ENCODE results near the gene RBBP8NL.

- TF ChIP-seq, protein P1, sequence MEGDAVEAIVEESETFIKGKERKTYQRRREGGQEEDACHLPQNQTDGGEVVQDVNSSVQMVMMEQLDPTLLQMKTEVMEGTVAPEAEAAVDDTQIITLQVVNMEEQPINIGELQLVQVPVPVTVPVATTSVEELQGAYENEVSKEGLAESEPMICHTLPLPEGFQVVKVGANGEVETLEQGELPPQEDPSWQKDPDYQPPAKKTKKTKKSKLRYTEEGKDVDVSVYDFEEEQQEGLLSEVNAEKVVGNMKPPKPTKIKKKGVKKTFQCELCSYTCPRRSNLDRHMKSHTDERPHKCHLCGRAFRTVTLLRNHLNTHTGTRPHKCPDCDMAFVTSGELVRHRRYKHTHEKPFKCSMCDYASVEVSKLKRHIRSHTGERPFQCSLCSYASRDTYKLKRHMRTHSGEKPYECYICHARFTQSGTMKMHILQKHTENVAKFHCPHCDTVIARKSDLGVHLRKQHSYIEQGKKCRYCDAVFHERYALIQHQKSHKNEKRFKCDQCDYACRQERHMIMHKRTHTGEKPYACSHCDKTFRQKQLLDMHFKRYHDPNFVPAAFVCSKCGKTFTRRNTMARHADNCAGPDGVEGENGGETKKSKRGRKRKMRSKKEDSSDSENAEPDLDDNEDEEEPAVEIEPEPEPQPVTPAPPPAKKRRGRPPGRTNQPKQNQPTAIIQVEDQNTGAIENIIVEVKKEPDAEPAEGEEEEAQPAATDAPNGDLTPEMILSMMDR (IDR thresholded peaks at IDR 0.05; ENCODE audit: borderline replicate concordance, extremely low read depth, low read length, poor library complexity, severe bottlenecking), result no peak
- no peak for TF ChIP-seq EZH2 (IDR thresholded peaks at IDR 0.05; ENCODE audit: borderline replicate concordance, low read depth, low read length, severe bottlenecking)
Measured at GRCh38 chr20:62377615-62378178, 49.6 kb downstream of the RBBP8NL start.

Measured in DND-41 (cell line).